Activated CD4-positive, alpha-beta T cell treated with anti-CD3 and anti-CD28 coated beads for 36 hours (primary cell): ENCODE data around the gene ZNF431. TPM values are rescaled to one million over a fixed set of nuclear protein-coding genes. Genes with fewer than 3 reads are reported as not detected.
"Not testable (repeated sequence)": the region's sequence is repeated elsewhere in the genome, so short reads cannot be mapped to it uniquely, and the experiment has no call there.

Source experiments
- ATAC-seq: fragments of 200-7000 bp; cut with Tn5 transposase; one replicate; pipeline ENCODE4 v1.10.0; 2021; ENCODE audit warnings: mild to moderate bottlenecking, moderate library complexity
- CTCF ChIA-PET: fragments of 350-600 bp; sonication (Branson Sonifier 250); formaldehyde crosslinking; loops from one replicate; lab custom pipeline; 2021; ENCODE audit warnings: antibody characterized with exemption; lab: Charles Lee
- POLR2A ChIA-PET: fragments of 350-600 bp; sonication (Branson Sonifier 250); formaldehyde crosslinking; loops from one replicate; lab custom pipeline; 2021; ENCODE audit warnings: antibody characterized with exemption, inconsistent platforms; lab: Charles Lee
- DNase-seq: peaks from one replicate; pipeline ENCODE4 v3.0.0-alpha.2; 2020
- H3K27ac Mint-ChIP-seq: one replicate; pipeline ENCODE4 v1.8.0; 2021; ENCODE audit warnings: mixed read lengths
- H3K27me3 Mint-ChIP-seq: one replicate; pipeline ENCODE4 v1.8.0; 2021; ENCODE audit warnings: mixed read lengths
- H3K36me3 Mint-ChIP-seq: one replicate; pipeline ENCODE4 v1.8.0; 2021; ENCODE audit warnings: low read depth, mixed read lengths
- H3K4me1 Mint-ChIP-seq: one replicate; pipeline ENCODE4 v1.8.0; 2021; ENCODE audit warnings: mixed read lengths
- H3K4me3 Mint-ChIP-seq: one replicate; pipeline ENCODE4 v1.8.0; 2021; ENCODE audit warnings: mild to moderate bottlenecking, moderate library complexity, mixed read lengths
- H3K9me3 Mint-ChIP-seq: one replicate; pipeline ENCODE4 v1.8.0; 2021; ENCODE audit warnings: low read depth, mixed read lengths
- intact Hi-C, 2 experiments: fragments of 100-400 bp; cut with DNase I in 1 of 2; cut with micrococcal nuclease in 1 of 2; formaldehyde crosslinking; loops; one replicate each; pipeline versions ENCODE4 v1.14.2 to v1.15.1; 2022 to 2024; cut with DNase I, micrococcal nuclease
- total RNA-seq, 2 experiments: library from RNA; stranded (reverse); gene quantifications; one replicate each; pipeline ENCODE4 v1.2.3, GENCODE V29; 2021

ZNF431 gene
- total RNA-seq, 2 experiments from 2014 or later = 16.8 to 22.2 TPM

DNA sequence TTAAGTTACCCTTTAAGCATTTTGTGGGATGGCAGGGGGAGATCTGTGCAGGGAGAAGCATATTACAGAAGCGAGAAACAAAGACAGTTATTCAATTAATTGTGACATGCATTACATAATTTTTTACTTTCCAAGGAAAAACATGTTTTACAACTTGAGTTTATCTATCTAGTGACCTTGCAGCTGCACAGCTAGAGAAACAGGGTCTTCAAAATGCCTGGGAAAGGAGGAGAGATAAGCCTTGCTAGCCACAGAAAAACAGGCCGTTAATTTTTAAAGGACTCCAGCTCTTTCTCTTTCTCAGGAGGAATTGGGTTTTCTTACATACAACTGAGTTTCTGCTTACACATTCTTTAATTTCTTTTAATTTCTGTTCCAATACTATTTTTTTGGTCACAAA is 14.8 kb upstream of the ZNF431 start:
- Mint-ChIP-seq H3K4me1 (no peaks in the 10 kb centered on the region), H3K27me3 (no peaks in the 10 kb centered on the region), H3K27ac (no peak overlapping the region), H3K4me3 (no peak overlapping the region), H3K36me3 (peaks cover 11% of the 10 kb centered on the region), H3K9me3 (peaks cover 8% of the 10 kb centered on the region)
- no peak for DNase-seq
- ATAC-seq = no peak
- intact Hi-C loops = no loop called here
- ChIA-PET POLR2A (no interaction called here), CTCF (no interaction called here)

DNA sequence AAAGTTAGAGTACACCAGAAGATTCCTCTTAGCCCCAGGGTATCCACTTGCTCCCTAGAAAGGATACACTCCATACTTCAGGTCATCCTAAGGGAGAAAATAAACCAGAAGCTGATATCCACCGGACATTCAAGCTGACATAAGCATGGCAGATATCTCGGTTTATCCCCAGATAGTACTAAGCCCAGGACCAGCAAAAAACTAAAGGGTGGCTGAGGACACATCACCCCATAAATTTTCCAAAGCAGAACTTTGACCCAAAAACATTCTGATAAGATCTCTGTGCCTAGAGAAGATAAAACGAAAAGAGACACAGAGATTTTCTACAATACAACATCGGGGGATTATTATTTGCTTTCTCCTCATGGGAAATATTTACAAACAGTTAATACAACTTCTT is 13.9 kb upstream of the ZNF431 start:
- Mint-ChIP-seq H3K4me3 (no peak overlapping the region), H3K27me3 (no peaks in the 10 kb centered on the region), H3K36me3 (peaks cover 5% of the 10 kb centered on the region), H3K4me1 (no peaks in the 10 kb centered on the region), H3K9me3 (peaks cover 8% of the 10 kb centered on the region), H3K27ac (no peak overlapping the region)
- DNase-seq (no peak), ATAC-seq (no peak)
- intact Hi-C loops = no loop called here
- ChIA-PET CTCF (no interaction called here), POLR2A (no interaction called here)

DNA sequence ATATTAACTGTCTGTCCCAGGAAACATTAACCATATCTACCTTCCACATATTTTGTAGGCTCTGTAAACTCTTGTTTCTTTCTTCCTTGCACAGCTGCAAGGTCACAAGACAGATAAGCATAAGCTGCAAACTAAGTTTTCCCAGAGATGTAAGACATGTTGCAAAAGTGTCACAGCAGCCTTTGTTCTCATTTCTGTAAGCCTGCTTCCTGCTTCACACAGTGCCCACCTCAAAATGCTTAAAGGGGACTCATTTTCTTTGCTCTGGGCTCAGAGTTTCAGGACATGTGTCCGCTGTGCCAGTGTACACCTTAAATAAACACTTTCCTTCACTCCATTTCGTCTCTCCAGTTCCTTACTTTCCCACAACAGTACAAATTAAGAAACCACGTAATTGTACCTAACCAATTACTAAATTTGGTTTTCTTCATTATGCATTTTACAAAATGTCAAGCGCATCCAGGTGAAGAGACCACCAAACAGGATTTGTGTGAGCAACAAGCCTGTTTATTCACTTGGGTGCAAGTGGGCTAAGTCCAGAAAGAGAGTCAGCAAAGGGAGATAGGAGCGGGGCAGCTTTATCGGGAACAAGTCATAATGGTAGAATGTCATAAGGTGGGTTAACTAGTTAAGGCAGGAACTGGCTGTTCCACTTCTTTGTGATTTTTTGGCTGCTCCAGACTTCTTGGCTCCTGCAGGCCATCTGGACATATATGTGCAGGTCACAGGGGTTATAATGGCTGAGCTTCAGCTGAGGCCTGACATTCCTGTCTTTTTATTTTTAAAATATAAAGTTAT is 12.7 kb upstream of the ZNF431 start:
- CTCF ChIA-PET = no interaction called here
- POLR2A ChIA-PET = no interaction called here
- ATAC-seq (no peak), DNase-seq (no peak)
- no peaks in the 10 kb centered on the region for H3K4me1 Mint-ChIP-seq
- H3K27me3 Mint-ChIP-seq = no peaks in the 10 kb centered on the region
- no peak overlapping the region for H3K27ac Mint-ChIP-seq
- H3K4me3 Mint-ChIP-seq = no peak overlapping the region
- H3K36me3 Mint-ChIP-seq = peaks cover 5% of the 10 kb centered on the region
- H3K9me3 Mint-ChIP-seq = peaks cover 8% of the 10 kb centered on the region
- intact Hi-C loops = no loop called here

- Mint-ChIP-seq H3K4me1 (no peaks in the 10 kb centered on the region), H3K27ac (no peak overlapping the region), H3K9me3 (peaks cover 8% of the 10 kb centered on the region), H3K27me3 (no peaks in the 10 kb centered on the region), H3K36me3 (peaks cover 5% of the 10 kb centered on the region), H3K4me3 (no peak overlapping the region)
- ATAC-seq (no peak), DNase-seq (no peak)
- ChIA-PET POLR2A (no interaction called here), CTCF (no interaction called here)
- intact Hi-C loops = no loop called here
Measured at GRCh38 chr19:21130097-21130775, 11.6 kb upstream of the ZNF431 start.

DNA sequence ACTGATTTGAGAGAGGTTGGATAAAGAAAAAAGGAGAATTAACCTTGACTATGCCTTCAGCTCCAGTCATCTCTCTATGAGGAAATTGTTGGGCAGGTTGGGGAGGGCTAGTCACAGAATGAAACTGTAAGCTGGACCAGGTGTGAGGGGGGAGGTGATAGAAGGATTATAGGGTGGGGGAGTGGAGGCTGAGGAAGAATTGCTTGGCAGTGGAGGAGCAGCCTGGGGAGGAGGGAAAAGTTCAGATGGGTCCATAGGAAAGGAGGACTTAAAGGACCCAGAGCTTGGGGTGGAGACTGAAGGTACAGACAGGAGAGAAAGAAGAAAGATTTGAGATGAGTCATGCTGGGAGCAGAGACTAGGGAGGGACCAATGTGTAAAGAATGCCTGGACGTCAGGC is 8.2 kb upstream of the ZNF431 start:
- Mint-ChIP-seq H3K4me3 (no peak overlapping the region), H3K27me3 (no peaks in the 10 kb centered on the region)
- POLR2A ChIA-PET = no interaction called here

GRCh38 chr19:21134934-21135366 is 6.9 kb upstream of the ZNF431 start:
- ATAC-seq = no peak
- intact Hi-C loops = no loop called here
- no peak for DNase-seq
- H3K4me1 Mint-ChIP-seq = no peaks in the 10 kb centered on the region
- no peak overlapping the region for H3K4me3 Mint-ChIP-seq
- CTCF ChIA-PET = no interaction called here
- no peaks in the 10 kb centered on the region for H3K36me3 Mint-ChIP-seq
- POLR2A ChIA-PET = interaction anchor here (0.6 kb wide), 1 partner anchor 359 kb away, joined by 3 read pairs; the partner anchor contains the start of gene ZNF66
- H3K9me3 Mint-ChIP-seq = no peaks in the 10 kb centered on the region
- no peaks in the 10 kb centered on the region for H3K27me3 Mint-ChIP-seq
- no peak overlapping the region for H3K27ac Mint-ChIP-seq

More for the DNA sequence above, 8.2 kb upstream of the ZNF431 start:
- intact Hi-C loops = no loop called here
- CTCF ChIA-PET = interaction anchor here (0.5 kb wide), 1 partner anchor 15 kb away, joined by 3 read pairs; no protein-coding TSS in a partner anchor
- ATAC-seq (no peak), DNase-seq (no peak)
- H3K9me3 Mint-ChIP-seq = no peaks in the 10 kb centered on the region
- H3K4me1 Mint-ChIP-seq = no peaks in the 10 kb centered on the region
- H3K36me3 Mint-ChIP-seq = no peaks in the 10 kb centered on the region
- no peak overlapping the region for H3K27ac Mint-ChIP-seq

DNA sequence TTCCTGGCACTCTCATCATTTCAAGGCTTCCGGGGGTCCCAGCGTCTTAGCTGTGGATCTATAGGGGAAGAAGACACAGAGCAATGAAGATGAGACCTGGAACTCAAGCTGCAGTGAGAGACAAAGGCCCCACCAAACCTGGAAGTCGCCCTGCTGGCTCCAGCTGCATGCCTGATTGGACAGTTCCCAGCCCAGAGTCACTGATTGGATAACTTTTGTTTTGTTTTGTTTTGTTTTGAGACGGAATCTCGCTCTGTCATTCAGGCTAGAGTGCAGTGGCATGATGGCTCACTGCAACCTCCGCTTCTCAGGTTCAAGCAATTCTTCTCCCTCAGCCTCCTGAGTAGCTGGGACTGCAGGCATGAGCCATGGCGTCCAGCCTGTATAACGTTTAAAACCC is 6.4 kb upstream of the ZNF431 start:
- Mint-ChIP-seq H3K4me3 (no peak overlapping the region), H3K27ac (no peak overlapping the region), H3K9me3 (no peaks in the 10 kb centered on the region), H3K27me3 (no peaks in the 10 kb centered on the region), H3K36me3 (no peaks in the 10 kb centered on the region), H3K4me1 (no peaks in the 10 kb centered on the region)
- intact Hi-C loops = no loop called here
- ChIA-PET CTCF (no interaction called here), POLR2A (interaction anchor here (0.6 kb wide), 1 partner anchor 359 kb away, joined by 3 read pairs; the partner anchor contains the start of gene ZNF66)
- ATAC-seq (no peak), DNase-seq (no peak)

DNA sequence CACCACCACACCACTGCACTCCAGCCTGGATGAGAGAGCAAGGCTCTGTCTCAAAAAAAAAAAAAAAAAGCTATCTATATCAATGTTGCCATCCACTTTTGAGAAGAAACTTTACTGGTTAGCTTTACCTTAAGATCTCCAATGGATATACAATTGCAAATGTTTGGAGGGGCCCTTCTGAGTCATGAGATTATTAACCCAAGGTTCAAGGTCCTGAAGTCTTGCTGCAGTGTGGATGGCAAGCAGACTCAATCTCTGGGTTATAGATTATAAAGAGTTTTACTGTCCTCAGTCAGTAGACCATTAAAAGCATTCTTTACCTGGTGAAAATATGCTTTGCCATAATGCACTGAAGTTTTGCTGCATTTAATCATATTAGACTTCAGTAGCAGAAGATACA is 3.7 kb upstream of the ZNF431 start:
- Mint-ChIP-seq H3K36me3 (peaks cover 5% of the 10 kb centered on the region), H3K4me3 (no peak overlapping the region), H3K27me3 (no peaks in the 10 kb centered on the region), H3K27ac (no peak overlapping the region), H3K9me3 (no peaks in the 10 kb centered on the region), H3K4me1 (peaks cover 12% of the 10 kb centered on the region)
- no peak for ATAC-seq
- no peak for DNase-seq
- ChIA-PET CTCF (interaction anchor here (0.7 kb wide), 1 partner anchor 89 kb away, joined by 3 read pairs; no protein-coding TSS in a partner anchor), POLR2A (no interaction called here)
- intact Hi-C loops = no loop called here

- not testable (repeated sequence) for H3K27ac Mint-ChIP-seq, DNase-seq, H3K4me3 Mint-ChIP-seq, H3K27me3 Mint-ChIP-seq, H3K9me3 Mint-ChIP-seq, ATAC-seq
- peaks cover 33% of the 10 kb centered on the region for H3K36me3 Mint-ChIP-seq
- intact Hi-C loops = loop anchor here in 1 of 2 experiments (1.0 to 10.0 kb wide), 5 partner anchors 59 to 714 kb away; partner anchors contain the start of genes ZNF429, ZNF714 and ZNF737
- peaks cover 36% of the 10 kb centered on the region for H3K4me1 Mint-ChIP-seq
- POLR2A ChIA-PET = interaction anchor here (0.6 to 1.5 kb wide), 3 partner anchors 9 to 333 kb away, joined by 3 to 6 read pairs (median 3); partner anchors contain the start of gene ZNF708
- CTCF ChIA-PET = interaction anchor here (1.1 kb wide), 2 partner anchors 365 to 716 kb away, joined by 3 to 5 read pairs; partner anchors contain the start of gene ZNF66
Measured at GRCh38 chr19:21141006-21141405, 834 bp upstream of the ZNF431 start.

DNA sequence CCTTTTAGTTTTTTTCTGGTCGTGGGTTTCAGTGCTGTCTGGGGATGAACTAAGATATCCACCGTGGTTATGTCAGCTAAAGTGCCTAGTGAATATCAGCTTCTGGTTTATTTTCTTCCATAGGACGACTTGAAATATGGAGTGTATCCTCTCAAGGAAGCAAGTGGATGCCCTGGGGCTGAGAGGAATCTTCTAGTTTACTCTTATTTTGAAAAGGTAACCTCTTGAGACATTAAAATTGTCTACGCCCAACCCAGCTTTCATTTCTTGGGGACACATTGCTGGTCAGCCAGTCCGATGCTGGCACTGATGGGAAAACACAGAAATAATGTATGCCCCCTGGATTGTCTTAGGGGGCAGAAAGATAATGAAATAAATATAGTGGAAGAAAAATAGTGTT is 1.6 kb downstream of the ZNF431 start:
- CTCF ChIA-PET = no interaction called here
- Mint-ChIP-seq H3K27ac (peak overlapping the region; percentile 29), H3K27me3 (no peaks in the 10 kb centered on the region), H3K36me3 (peaks cover 55% of the 10 kb centered on the region), H3K4me1 (peaks cover 40% of the 10 kb centered on the region), H3K9me3 (peaks cover 4% of the 10 kb centered on the region), H3K4me3 (peak overlapping the region; percentile 55)
- intact Hi-C loops = loop anchor here (2.0 to 10.0 kb wide), 5 partner anchors 123 to 716 kb away; partner anchors contain the start of genes ZNF430 (in 1 of the 2), ZNF626 (in 1 of the 2) and ZNF66 (in 1 of the 2)
- no peak for DNase-seq
- POLR2A ChIA-PET = no interaction called here
- no peak for ATAC-seq

DNA sequence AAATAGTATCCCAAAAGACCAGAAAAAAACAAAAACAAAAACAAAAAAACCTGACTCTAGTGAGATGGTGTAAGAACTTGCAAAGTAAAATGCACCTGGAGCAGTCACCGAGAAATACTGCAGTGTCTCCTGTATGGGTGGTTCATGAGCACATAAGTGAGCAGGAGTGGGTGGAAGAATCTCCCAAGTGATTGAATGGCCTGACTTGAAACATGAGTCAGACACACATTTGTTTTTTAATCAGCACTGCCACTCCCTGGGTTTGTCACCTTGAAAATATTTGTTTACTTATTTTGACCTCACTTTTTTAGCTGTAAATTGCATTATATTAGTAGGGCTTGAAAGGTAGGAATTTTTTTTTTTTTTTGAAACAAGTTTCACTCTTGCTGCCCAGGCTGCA is 2.0 kb downstream of the ZNF431 start:
- Mint-ChIP-seq H3K36me3 (peaks cover 59% of the 10 kb centered on the region), H3K27ac (peak overlapping the region; percentile 29), H3K4me3 (peak overlapping the region; percentile 8), H3K4me1 (peaks cover 40% of the 10 kb centered on the region), H3K9me3 (peaks cover 4% of the 10 kb centered on the region), H3K27me3 (no peaks in the 10 kb centered on the region)
- ChIA-PET CTCF (no interaction called here), POLR2A (interaction anchor here (0.6 kb wide), 1 partner anchor 329 kb away, joined by 4 read pairs; no protein-coding TSS in a partner anchor)
- ATAC-seq = no peak
- DNase-seq = peak; percentile 11
- intact Hi-C loops = loop anchor here (2.0 to 10.0 kb wide), 5 partner anchors 123 to 717 kb away; partner anchors contain the start of genes ZNF430 (in 1 of the 2), ZNF626 (in 1 of the 2) and ZNF66 (in 1 of the 2)
